ENCODE results near the gene NNAT.

DNA sequence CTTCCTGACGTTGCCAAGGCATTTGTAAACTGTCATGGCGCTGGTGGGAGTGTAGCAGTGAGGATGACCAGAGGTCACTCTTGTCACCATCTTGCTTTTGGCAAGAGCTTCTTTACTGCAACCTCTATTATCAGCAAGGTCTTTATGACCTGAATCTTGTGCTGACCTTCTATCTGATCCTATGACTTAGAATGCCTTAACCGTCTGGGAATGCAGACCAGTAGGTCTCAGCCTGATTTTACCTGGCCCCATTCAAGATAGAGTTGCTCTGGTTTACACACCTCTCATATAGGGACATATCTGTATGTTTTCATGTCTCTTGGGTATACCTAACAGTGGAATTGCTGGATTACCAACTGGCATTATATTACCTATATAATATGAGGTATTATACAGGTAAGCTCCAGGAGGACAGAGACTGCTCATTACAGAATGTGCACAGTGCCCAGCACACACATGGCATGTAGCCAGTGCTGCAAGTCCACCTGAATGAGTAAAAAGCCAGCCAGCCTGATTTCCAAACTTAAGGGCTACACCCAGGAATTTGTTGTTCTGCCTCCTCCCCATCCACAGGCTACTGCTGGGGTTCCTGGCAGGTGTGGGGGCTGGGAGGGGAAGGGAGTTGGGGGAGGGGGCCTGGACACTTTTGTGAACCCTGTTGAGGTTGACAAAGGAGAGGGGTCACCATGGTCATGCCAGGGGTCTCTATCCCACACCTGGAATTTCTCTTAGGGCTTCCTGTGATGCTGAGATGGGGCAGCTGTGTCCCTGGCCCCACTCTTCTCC lies 41.8 kb downstream of the NNAT start:
- TF ChIP-seq, protein P1, sequence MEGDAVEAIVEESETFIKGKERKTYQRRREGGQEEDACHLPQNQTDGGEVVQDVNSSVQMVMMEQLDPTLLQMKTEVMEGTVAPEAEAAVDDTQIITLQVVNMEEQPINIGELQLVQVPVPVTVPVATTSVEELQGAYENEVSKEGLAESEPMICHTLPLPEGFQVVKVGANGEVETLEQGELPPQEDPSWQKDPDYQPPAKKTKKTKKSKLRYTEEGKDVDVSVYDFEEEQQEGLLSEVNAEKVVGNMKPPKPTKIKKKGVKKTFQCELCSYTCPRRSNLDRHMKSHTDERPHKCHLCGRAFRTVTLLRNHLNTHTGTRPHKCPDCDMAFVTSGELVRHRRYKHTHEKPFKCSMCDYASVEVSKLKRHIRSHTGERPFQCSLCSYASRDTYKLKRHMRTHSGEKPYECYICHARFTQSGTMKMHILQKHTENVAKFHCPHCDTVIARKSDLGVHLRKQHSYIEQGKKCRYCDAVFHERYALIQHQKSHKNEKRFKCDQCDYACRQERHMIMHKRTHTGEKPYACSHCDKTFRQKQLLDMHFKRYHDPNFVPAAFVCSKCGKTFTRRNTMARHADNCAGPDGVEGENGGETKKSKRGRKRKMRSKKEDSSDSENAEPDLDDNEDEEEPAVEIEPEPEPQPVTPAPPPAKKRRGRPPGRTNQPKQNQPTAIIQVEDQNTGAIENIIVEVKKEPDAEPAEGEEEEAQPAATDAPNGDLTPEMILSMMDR (conservative IDR thresholded peaks at IDR 0.05 in 1 of 2, IDR thresholded peaks at IDR 0.05 in 1 of 2; ENCODE audit: low read depth in 1 of 2, low read length in 2 of 2): no peak
- TF ChIP-seq EZH2 (IDR thresholded peaks at IDR 0.05; ENCODE audit: low read length, missing control alignments): no peak

Data from fibroblast of lung (primary cell).